ENCODE measurements around the gene PLA2G4A.

Gene PLA2G4A

DNA sequence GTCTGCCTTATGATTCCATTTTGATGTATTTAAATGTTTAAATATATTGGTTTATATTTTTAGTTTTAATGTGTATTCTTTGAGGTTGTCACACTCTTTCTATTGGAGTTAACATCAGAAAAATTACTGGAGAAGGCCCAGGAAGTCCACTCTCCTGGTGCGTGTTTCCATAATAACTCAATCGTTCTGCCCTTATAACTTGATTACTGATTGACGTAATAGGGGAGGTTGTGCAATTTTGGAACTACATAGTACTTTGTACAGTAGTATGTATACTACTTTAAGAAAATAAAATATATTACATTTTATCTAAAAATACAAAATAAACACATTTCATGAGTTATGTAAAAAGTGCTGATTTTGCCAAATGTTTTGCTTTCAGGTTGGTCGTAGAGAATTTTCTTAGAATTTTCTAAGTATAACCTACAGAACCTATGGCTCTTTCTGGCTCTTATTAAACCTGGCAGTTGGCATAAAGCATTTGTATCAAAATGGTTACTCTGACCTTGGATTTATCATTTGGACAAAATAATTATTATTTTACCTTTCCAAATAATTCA is 5.7 kb downstream of the PLA2G4A start:
- no peak for DNase-seq (ENCODE audit: low read depth in 2 of 2)

DNA sequence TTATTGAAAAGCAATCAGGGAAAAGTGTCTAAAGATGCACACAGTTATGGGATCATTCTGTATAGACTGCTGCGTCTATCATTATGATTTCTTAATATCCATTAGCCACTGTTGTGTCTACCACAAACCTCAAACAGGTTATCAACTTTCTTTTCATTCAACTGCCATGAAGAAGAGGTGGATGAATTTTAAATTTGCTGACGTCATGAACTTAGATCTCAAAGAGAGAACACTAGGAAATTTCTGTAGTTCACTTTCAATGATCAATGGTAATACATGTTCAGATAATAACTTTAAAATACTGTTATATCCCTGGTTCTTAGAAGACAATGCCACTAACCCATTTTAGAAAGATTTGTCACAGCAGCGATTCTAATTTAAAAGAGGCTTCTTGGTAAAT is 6.7 kb downstream of the PLA2G4A start:
- DNase-seq (ENCODE audit: low read depth in 2 of 2), result no peak

DNA sequence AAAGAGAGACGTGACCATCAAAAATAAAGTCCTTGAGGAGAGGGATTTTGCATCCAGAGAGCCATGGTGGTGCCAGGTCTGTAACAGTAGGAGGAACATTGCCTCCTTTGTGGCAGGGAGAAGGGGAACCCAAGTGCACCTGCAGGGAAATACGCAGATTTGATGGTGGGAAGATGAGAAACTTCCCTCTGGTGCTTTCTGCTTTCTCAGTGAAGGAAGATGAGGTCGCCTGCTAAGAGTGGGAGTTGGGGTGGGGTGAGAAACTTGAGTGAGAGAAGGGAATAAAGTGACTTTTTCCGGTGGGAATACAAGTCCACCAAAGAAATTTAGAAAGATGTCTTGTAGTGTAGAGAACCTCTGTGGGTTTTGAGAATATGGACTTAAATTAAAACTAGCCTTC is 9.1 kb downstream of the PLA2G4A start:
- no peak for DNase-seq (ENCODE audit: low read depth in 2 of 2)

DNA sequence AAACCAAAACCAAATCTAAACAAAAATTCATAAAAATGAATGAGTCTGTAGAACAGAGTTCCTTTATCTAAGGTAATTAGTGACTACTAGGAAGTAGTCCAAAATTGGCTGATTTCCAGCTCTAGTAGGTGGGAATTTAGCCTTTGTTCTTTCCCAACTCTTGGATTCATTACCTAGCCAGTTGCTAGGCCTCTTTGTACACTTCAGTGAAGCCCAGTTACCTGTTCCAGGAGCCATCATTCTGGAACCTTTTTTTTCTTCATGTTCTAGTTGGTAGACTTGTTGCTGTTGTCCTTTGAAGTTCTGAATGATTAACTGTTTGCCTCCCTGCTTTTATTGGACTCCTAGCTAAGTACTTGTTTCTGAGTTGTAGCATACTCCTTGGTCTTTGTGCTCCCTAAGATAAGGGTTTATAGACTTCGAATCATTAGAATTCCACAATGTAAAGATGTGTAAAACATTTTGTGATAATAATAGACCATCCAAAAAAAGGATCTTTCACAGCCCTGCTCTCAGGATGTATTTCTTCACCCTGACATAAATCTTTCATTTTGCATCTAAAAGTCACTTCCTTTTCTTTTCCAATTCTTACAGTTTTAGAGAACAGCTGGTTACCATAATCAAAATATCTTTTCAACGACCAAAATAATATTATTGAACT is 9.8 kb downstream of the PLA2G4A start:
- DNase-seq (ENCODE audit: low read depth in 2 of 2), result no peak

DNA sequence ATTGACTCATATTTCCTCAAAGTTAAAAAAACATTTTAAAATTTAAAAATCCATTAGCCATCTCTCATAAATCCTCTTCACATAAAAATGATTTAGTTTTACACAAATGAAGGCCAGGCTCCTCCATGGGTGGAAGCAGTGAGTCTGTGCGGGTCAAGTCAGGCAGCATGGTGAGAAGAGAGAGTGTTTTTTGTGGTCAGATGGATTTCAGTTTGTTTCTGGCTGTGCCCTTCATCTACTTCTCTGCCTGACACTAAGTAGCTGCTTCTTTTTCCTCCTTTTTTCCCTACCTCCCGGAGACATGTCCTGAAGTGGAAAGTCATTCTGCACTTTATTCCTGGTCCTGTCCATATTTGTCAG is 10.3 kb downstream of the PLA2G4A start:
- DNase-seq (ENCODE audit: low read depth in 2 of 2), result no peak

DNA sequence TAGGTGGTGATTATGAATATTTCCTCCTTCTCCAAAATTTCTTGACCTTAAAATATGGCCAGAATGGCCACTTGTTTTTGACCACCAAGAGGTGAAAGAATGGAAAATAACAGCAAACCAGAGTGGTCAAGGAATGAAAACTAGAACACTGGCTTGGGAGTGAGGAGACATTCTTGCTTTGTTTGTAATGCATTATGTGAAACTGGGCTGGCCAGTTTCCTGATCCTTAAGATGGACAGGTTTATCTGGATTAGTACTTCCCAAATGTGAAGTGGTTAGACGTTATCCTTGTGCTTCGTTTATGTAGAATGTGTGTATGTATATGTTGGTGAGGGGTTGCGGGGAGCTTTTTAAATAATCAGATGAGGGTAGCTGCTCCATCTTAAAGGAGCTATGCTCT is 12.8 kb downstream of the PLA2G4A start:
- no peak for DNase-seq (ENCODE audit: low read depth in 2 of 2)

DNA sequence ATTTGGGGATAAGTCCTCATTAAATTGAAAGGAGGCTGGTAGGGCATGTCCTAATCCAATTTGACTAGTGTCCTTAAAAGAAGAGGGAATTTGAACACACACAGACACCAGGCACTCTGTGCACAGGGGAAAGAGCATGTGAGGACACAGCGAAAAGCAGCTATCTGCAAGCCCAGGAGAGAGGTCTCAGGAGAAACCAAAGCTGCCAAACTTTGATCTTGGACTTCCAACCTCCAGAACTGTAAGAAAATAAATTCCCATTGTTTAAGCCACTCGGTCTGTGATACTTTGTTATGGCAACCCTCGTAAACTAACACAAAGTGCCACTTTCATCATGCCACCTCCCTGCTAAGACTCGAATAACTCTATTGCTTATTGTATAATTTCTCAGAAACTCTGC is 13.8 kb downstream of the PLA2G4A start:
- DNase-seq (ENCODE audit: low read depth in 2 of 2), result no peak

DNA sequence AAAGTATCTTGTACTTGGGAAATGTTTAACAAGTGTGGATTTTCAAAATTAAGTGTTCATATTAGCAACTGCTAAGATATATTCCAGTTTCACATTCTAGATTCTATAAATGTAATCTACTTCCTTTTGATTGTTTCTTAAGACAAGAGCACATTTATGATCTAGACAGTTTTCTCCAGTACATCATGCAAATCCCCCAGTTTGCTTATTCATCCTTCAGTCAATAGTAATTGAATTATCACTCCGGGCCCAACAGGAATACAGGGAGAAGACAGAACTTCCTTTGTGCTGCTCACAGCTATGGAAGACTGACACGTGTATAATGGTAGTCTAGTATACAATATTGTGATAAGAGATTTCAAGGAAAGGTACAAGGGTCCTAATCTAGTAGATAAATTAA is 14.5 kb downstream of the PLA2G4A start:
- DNase-seq (ENCODE audit: low read depth in 2 of 2), result no peak

DNA sequence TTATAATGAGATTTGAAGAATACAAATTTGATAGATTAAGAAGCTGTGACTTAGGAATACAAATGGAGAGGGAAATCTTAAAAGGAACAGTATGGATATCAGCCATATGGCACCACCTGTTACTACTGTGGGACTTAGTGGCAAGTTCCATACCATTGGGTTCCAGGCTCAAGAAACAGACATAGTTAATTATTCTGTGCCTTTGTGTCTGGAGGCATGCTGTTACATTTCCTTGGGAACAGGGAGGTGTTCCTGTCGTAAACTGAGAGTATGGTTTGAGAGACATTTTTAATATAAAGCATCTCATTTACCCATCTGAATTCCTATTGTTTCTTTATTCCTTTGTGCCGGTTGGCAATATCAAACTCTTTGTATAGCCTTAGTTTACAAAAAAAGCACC is 15.2 kb downstream of the PLA2G4A start:
- DNase-seq (ENCODE audit: low read depth in 2 of 2), result no peak

DNA sequence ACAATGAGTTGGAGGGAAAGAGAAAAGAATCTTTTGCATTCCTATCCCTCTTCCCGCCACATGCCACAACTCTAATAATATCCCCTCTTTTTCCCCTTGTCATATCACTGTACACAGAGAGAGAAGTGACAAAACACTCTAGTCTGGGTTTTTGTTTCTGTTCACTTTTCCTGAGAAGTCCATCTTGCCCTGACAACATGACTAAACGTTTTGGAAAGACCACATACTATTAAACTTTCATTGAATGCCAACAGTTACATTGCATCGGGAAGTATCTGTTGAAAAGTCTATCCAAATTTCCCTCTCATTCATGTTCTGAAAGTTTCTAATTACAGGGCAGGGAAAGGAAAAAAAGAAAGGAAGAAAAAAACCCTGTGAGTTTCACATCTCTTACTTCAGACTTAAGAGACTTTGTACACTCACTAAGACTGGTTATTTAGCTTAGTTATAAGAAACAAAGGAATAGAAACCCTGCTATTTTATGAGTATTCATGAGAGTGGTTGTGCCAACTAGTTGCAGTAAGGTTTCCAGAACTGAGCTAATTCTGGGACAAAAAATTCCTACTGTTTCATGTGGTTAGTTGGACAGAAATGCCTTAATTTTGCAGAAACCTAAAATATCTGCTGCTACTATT is 16.9 kb downstream of the PLA2G4A start:
- DNase-seq (ENCODE audit: low read depth in 2 of 2), result no peak

DNA sequence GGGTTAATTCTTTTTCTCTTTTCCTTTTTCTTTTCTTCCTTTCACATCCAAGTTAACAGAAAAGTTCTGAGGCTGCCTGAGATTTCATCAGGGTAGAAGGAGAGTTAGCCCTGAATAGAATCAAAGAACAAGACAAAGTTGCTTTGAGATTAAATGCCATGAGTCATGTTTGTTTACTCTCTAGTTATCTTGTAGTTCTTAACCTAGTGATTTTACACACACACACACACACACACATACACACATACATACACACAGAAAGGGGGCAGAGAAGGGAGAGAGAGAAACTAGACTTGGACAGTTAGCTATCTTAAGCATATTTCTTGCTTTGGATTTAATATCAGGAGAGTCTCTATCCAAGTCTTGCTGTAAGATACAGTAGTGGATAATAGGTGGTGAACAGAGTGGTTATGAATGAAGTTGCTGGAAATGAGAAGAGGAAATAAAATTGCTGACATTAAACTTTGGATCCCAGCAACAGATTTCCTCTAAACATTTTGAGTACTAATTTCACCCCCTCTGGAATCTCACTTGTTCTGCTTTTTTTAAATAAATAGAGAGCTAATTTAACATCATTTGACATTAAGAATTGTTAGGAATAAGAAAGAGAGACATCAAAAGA is 19.9 kb downstream of the PLA2G4A start:
- no peak for DNase-seq (ENCODE audit: low read depth in 2 of 2)

DNA sequence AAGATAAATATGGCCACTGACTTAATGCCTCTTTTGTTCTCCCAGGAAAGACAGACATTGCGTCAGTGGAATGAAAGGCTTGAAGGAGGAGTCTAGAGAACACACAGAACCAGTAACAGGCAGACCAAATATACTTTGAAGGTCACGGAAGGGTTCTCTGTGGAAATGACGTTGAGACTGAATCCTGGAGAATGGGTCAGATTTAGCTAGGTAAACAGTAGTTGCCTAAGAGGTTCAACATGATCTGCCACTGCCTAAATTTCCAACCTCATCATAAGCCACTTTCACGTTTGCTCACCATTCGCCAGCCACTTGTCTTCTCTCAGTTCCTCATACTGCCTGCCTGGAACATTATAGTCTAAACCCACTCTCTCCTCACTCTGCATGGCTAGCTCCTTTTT is 20.5 kb downstream of the PLA2G4A start:
- DNase-seq (ENCODE audit: low read depth in 2 of 2), result no peak

DNA sequence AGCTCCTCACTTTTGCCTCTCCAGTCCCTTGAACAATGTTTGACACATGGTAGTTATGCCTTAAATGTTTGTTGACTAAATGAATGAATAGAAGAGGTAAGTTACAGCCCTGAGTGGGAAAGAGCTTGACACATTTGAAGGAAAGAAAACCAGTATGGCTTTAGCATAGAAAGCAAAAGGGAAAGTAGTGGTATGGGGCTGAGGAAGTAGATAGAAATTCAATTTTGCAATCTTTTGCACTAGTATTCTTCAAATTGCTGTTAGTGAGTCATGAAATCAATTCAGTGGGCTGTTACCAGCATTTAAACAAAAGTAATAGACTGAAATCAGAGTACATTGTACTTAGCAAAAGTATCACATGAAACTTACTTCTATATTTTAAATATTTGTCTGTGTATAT is 21.1 kb downstream of the PLA2G4A start:
- no peak for DNase-seq (ENCODE audit: low read depth in 2 of 2)

DNA sequence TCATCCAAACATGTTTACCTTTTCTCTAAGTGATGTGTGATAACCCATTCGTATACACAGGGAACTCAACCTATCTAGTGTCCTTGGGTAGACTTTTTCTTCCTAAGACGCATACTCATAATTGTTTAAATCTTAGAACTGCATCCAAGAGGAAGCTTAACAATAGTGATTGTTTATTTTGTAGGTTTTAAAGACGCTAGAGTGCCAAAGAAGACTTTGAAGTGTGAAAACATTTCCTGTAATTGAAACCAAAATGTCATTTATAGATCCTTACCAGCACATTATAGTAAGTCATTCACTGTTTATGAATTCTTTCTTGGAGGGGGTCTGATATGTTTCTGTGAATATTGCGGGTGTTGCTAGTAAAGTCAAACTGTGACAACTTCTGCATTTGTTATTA is 25.4 kb downstream of the PLA2G4A start:
- no peak for DNase-seq (ENCODE audit: low read depth in 2 of 2)

DNA sequence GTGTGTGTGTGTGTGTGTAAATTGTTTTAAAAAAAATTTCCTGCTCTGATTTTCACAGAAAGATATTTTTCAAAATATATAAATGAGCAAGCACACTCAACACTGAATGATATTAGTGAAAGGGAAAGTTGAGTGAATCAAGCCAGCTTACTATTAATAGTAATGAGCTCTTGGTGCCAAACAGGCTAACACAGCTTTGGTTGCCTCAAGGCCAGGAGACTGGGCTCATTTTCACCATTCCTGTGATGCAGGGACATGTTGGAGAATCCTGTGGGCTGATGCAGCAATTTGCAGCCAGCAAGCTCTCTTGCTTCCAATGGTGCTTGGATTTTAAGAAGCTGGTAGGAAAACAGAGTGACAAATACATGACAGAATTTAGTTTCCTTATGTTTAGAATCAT is 30.2 kb downstream of the PLA2G4A start:
- no peak for DNase-seq (ENCODE audit: low read depth in 2 of 2)

DNA sequence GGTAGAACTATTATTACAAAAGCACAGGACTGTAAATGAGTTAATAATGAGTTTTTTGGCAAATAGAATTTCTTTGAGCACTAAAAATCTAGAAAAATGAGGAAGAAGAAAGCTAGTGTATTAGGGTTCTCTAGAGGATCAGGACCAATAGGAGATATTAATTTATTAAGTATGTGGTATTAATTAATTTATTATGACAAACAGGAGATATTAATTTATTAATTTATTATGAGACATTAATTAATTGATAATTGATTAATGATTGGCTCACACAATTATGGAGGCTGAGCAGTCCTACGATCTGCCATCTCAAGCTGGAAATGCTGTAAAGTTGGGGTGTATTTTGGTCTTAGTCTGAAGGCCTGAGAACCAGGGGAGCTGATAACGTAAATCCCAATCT is 31.2 kb downstream of the PLA2G4A start:
- no peak for DNase-seq (ENCODE audit: low read depth in 2 of 2)

DNA sequence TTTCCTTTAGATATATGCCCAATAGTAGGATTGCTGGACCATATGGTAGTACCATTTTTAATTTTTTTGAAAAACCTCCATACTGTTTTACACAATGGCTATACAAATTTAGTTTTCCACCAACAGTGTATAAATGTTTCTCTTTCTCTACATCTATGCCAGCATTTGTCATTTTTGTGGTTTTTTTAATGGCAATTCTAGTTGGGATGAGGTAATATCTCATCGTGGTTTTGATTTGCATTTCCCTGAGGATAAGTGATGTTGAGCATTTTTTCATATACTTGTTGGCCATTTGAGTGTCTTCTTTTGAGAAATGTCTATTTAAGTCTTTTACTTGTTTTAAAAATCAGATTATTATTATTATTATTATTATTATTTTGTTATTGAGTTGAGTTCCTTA is 35.5 kb downstream of the PLA2G4A start:
- no peak for DNase-seq (ENCODE audit: low read depth in 2 of 2)

DNA sequence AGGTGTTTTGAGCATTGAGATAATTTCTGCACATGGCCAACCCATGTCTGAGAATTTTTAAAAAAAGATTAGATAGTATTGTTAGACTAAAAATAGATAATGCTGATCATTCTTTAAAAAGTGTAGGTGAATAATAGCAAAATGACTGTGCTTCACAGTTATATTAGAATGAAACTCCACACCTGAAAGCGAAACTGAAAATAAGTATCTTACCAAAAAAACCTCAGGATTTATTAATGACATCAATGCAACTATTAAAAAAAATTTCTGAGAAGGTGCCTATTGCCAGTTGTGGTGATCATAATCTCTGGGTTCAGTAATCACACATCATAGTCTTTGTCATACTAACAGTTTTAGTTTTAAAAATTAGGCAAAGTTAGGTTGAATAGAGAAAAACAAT is 36.5 kb downstream of the PLA2G4A start:
- no peak for DNase-seq (ENCODE audit: low read depth in 2 of 2)

DNA sequence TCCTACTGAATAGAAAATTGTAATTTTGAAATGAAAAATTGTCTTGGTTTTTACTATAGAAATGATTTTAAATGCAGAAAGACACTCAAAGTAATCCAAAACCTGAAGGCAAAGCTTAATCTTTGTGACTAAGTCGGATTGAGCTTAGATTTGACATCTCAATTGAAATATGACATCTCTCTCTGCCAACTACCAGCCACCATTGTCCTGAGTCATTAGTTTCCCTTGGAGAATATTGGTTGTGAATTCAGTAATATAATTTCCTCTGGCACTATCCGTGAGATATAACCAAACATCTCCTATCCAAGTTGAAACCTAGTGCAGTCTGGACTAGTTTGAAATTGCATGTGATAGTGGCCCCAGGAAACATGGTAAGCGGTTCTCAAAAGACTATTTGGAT is 37.1 kb downstream of the PLA2G4A start:
- no peak for DNase-seq (ENCODE audit: low read depth in 2 of 2)

DNA sequence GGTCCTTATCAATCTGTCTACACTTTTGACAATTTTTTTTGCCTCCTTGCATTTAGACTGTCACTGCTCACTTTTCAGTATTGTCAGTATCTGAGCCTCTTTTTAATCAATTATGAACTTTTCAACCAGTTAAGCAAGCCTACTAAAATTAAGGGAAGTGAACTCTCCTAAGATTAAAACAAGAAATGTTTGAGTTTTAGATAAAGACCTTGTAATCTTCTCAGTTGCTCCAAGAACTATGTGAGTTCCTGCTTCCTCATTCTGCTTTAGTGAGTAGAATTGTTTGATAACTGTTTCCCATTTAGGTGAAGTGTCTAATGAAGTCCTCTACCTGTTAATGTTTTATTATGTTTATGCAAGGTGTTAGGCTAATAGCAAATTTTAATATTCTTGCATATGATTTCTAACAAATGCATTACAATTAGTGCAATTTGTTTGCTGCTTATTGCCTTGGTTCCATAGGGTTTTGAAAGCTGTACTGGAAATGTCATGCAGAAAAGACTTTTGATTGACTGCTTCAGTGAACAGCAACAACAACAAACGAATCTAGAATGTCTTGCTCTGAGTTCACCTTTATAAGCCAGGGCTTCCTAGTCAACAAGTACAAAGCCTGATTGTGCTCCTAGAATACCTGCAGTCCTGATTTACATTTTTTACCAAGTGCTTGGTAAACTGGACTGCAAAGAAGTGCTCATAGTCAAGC is 40.9 kb downstream of the PLA2G4A start:
- DNase-seq (ENCODE audit: low read depth in 2 of 2), result no peak

DNA sequence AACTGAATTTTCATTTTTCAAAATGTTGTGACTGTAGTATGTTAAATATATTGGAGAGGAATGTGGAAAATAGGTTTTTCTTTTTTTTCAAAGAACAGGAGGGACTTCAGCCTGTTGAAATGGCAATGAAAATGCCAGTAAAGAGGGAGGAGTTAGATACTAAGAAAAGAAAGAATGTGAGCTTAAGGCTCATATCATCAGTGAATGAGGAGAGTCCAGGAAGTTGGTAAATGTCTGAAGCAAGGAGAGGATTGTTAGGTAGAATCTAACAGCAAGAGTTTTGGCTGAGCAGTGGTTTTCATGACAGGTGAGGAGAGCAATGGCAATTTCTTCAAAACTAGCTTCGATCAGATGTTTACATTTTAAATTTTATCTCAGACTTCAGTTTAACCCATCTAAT is 43.0 kb downstream of the PLA2G4A start:
- DNase-seq (ENCODE audit: low read depth in 2 of 2), result no peak

DNA sequence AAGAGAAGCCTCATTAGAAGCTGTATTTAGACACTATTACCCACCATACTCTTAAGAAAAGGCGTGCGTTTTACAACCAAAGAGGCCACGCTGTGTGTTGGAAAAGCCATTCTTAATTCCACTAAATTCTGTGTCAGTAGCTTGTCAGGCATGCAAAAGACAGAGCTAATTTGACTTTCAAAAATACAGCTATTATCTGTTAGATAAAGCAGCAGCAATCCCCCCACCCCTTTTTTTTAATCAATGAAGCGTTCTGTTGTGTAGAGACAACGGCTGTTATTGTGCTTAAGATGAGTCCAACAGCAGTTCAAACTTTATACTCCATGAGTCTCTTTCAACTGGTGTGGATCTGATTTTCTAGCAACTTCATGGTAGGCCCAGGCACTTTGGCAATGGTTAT is 43.5 kb downstream of the PLA2G4A start:
- no peak for DNase-seq (ENCODE audit: low read depth in 2 of 2)

DNA sequence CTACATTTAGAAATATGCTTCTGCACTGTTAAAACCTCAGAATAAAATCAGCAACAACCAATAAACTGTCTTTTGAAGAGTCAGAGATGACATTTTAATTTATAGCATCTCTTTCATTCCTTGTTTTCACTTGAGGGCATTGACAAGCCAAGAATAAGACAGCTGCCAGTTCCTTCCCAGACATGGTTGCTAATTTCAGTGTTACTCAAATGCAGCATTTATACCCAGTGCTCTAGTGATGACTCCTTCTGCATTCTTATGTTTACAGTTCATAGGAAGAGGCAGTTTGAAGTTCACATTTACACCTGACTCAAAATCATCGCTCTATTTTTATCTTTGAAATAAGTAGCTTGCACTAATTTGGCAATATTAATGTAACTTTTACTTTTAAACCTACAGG is 44.9 kb downstream of the PLA2G4A start:
- no peak for DNase-seq (ENCODE audit: low read depth in 2 of 2)

Data from stimulated activated CD4-positive, alpha-beta T cell treated with anti-CD3 and anti-CD28 coated beads, Interleukin-1b, Interleukin-23, amount 100 ng/mL, for 1 hour (primary cell).